AG09319 (cell line): ENCODE data around the gene CNTNAP2.
"Not testable (repeated sequence)": the region's sequence is repeated elsewhere in the genome, so short reads cannot be mapped to it uniquely, and the experiment has no call there.

Experiments used
- DNase-seq: peaks from one replicate; pipeline ENCODE4 v3.0.0-alpha.2; 2010; ENCODE audit warnings: low read depth; ENCODE audit errors: extremely low read depth
- TF ChIP-seq, protein P1 (sequence below): IDR thresholded peaks from 2 replicates; pipeline ENCODE4 v1.5.1; 2011; ENCODE audit warnings: low read depth, mild to moderate bottlenecking, inconsistent platforms, low read length, moderate library complexity

Gene CNTNAP2

DNA sequence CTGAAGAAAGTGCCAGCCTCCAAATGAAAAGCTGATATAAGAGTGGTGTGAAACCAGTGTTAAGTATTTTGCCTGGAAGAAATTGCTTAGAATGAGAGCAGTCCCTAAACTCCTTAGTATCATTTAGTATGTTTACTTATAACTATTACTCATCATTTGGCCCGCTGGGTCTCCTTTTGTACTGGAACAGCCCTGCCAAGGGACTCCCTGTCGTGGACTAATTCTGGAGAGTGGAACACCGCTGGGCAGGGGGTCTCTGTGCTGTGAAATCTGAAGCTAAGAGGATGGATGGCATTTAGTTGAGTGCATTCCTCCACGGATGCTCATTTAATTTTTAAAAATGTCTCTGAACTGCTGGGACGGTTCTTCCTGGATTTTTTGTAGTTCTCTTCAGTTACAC, 1584.1 kb downstream of the CNTNAP2 start:
- no peak for DNase-seq
- TF ChIP-seq, protein P1, sequence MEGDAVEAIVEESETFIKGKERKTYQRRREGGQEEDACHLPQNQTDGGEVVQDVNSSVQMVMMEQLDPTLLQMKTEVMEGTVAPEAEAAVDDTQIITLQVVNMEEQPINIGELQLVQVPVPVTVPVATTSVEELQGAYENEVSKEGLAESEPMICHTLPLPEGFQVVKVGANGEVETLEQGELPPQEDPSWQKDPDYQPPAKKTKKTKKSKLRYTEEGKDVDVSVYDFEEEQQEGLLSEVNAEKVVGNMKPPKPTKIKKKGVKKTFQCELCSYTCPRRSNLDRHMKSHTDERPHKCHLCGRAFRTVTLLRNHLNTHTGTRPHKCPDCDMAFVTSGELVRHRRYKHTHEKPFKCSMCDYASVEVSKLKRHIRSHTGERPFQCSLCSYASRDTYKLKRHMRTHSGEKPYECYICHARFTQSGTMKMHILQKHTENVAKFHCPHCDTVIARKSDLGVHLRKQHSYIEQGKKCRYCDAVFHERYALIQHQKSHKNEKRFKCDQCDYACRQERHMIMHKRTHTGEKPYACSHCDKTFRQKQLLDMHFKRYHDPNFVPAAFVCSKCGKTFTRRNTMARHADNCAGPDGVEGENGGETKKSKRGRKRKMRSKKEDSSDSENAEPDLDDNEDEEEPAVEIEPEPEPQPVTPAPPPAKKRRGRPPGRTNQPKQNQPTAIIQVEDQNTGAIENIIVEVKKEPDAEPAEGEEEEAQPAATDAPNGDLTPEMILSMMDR, result no peak

DNA sequence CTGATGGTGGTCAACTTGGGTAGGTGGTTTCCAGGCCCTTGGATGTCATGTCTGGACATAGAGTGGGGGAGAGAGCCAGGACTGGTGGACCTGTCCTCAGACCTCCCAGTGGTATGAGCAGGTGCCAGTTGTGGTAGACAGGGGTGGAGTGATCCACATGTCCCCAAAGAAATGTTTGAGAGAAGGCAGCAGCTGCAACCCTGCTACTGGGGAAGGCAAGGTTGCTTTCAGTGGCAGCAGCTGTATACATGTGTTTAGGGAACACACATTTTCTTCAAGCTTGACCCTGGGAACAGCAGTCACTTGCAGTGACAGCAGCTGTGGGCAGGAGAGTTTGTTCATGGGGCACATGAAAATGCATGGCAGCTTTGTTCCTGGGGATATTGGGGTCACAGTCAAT, 1591.3 kb downstream of the CNTNAP2 start:
- no peak for DNase-seq
- TF ChIP-seq, protein P1, result no peak

DNA sequence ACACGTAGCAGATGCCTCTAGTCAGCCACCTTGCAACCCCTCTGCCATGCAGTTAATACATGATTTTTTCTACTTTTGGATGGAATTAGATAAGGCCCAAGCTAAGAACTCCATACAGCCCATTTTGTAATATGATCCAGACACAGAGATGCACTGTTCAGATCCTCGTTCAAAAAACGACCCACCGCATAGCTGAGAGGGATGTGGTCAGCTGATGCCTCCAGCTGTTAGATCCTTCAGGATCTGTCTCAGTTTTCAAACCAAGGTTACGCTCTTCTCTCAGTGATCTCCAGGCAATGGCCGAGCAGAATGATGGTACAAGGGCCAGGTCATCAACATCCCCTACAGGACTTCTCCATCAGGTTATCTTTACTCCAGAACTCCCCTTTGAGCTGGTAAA, 1592.3 kb downstream of the CNTNAP2 start:
- no peak for DNase-seq
- TF ChIP-seq, protein P1, result no peak

DNA sequence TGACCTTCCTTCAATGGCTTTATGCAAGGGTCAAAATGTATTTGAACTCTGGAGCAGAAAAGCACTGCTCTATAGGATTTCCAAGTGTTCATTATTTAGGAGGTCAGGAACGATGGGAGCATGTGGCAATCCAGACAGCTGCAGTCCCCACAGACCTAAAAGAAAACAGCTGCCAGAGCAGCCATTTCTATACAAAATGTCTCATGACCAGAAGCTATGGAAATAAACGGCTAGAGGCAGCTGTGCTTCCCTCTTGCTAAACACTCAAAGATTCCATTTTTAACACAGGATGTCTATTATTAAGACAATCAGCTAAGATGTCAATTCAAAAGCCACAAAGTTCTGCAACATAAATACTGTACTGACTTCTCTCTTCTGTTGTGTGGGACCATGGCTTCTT, 1594.8 kb downstream of the CNTNAP2 start:
- DNase-seq, result no peak
- TF ChIP-seq, protein P1, result no peak

DNA sequence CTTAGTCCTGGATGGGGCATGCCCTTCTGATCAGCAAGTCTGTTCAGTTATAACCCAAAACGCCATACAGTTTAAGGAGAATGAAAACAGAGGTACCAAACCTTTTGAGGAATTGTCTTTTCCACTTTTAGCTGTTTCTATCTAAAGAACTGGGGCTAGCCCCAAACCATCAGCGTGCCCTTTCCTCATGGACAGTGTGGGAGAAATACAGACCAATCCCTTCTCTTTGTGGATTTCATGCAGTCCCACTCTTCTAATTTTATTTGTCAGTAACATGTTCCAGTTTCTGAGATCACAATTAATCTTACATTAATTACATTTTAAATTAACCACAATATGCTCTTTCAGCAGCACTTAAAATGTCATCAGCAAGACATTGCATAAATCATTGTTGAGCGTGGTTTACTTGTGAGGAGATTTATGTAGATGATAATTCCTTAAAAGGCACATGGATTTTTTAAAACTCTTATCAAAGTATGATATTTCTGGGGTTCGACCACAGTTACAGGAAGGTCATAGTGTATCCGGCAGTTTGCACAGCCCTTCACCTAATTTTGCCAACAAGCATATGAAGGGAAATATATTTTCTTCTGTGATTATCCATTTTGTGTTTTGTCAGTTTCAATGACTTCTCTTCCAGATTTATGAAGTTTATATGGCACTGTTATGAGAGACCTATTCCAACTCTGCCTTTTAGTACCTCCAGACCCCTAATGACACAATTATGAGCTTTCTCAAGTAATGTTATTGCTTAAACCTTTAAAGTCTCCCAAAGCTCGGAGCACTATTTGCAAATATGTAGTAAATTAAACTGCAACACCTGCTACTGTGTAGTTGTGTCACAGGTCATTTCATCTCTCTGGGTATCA, 1605.6 kb downstream of the CNTNAP2 start:
- DNase-seq, result no peak
- TF ChIP-seq, protein P1, result no peak

DNA sequence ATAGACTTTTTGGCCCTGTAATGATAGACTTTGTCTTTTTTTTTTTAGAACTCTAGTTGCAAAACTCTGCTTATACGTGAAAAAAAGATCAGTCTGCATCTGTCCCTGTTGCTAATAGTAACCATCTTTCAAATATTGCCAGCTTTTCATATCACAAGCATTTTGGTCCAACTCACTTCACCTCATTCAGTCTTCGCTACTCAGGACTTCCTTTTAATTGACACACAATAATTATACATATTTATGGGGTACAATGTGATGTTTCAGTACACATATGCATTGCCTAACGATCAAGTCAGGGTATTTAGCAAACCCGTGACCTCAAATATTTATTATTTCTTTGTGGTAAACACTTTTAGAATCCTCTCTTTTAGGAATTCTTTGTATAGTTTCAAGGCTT, 1606.9 kb downstream of the CNTNAP2 start:
- TF ChIP-seq, protein P1, result no peak
- no peak for DNase-seq

DNA sequence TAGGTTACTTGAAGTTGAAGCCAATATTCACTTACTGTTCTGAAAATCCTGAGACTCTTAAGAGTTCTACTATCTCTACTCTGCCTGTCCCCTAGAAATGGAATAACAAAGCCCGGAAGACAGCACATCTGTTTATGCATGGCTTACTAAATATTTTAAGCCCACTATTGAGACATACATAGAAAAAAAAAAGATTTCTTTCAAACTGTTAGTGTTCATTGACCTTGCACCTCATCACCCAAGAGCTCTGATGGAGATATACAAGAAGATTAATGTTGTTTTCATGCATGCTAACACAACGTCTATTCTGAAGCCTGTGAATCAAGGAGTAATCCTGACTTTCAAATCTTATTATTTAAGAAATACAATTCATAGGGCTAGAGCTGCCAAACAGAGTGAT, 1614.7 kb downstream of the CNTNAP2 start:
- TF ChIP-seq, protein P1, result no peak
- no peak for DNase-seq

DNA sequence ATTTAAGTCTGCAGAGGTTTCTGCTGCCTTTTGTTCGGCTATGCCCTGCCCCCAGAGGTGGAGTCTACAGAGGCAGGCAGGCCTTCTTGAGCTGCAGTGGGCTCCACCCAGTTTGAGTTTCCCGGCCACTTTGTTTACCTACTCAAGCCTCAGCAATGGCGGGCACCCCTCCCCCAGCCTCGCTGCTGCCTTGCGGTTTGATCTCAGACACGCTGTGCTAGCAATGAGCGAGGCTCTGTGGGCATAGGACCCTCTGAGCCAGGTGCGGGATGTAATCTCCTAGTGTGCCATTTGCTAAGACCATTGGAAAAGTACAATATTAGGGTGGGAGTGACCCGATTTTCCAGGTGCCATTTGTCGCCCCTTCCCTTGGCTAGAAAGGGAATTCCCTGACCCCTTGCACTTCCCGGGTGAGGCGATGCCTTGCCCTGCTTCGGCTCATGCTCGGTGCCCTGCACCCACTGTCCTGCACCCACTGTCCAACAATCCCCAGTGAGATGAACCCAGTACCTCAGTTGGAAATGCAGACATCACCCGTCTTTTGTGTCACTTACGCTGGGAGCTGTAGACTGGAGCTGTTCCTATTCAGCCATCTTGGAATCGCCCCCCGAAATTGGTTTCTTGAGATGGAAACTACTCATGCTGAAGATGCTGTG, 1621.1 kb downstream of the CNTNAP2 start:
- not testable (repeated sequence) for DNase-seq
